GM21737 (cell line): Measurements from ENCODE around the gene EML3.
A peak's percentile ranks its signal among the peaks of the same experiment; 100 is the strongest.
"Not testable (repeated sequence)": the region's sequence is repeated elsewhere in the genome, so short reads cannot be mapped to it uniquely, and the experiment has no call there.

Experiments used
- ATAC-seq: cut with Tn5 transposase; IDR thresholded peaks from one replicate; pipeline ENCODE4 v1.9.1; 2021; ENCODE audit warnings: mild to moderate bottlenecking, moderate library complexity; ENCODE audit not compliant: unreplicated experiment

Gene EML3

GRCh38 chr11:62573592-62574362 is 38.8 kb downstream of the EML3 start, which contains the start of gene EEF1G:
Gene EEF1G (minus strand): TSS chr11:62573891. CDS start chr11:62573842, 49 bp downstream.
- peak; percentile 81 for ATAC-seq

GRCh38 chr11:62573006-62573591 is 39.5 kb downstream of the EML3 start:
- no peak for ATAC-seq

- ATAC-seq = no peak
Measured at GRCh38 chr11:62572431-62572830, 40.1 kb downstream of the EML3 start.

GRCh38 chr11:62571493-62571892 is 41.1 kb downstream of the EML3 start:
- not testable (repeated sequence) for ATAC-seq

- ATAC-seq = not testable (repeated sequence)
Measured at GRCh38 chr11:62570903-62571302, 41.7 kb downstream of the EML3 start.

GRCh38 chr11:62569611-62570010 is 43.0 kb downstream of the EML3 start:
- ATAC-seq = no peak

GRCh38 chr11:62567018-62567633 is 45.4 kb downstream of the EML3 start:
- ATAC-seq = no peak

- no peak for ATAC-seq
Measured at GRCh38 chr11:62566247-62566646, 46.3 kb downstream of the EML3 start.

- ATAC-seq = no peak
Measured at GRCh38 chr11:62565100-62565802, 47.3 kb downstream of the EML3 start.

GRCh38 chr11:62561677-62562230 is 50.8 kb downstream of the EML3 start:
- not testable (repeated sequence) for ATAC-seq

- no peak for ATAC-seq
Measured at GRCh38 chr11:62560566-62561103, 51.9 kb downstream of the EML3 start.

GRCh38 chr11:62559626-62560025 is 52.9 kb downstream of the EML3 start:
- ATAC-seq = not testable (repeated sequence)

GRCh38 chr11:62559204-62559603 is 53.4 kb downstream of the EML3 start:
- ATAC-seq = no peak

GRCh38 chr11:62558669-62559068 is 53.9 kb downstream of the EML3 start:
- no peak for ATAC-seq

GRCh38 chr11:62556875-62557631 is 55.5 kb downstream of the EML3 start:
- ATAC-seq = peak; percentile 28

GRCh38 chr11:62556108-62556874 is 56.3 kb downstream of the EML3 start:
- ATAC-seq = peak; percentile 41

- ATAC-seq = peak; percentile 29
Measured at GRCh38 chr11:62555464-62556107, 57.0 kb downstream of the EML3 start.

- no peak for ATAC-seq
Measured at GRCh38 chr11:62554387-62555167, 58.0 kb downstream of the EML3 start.
